D341Med (cell line): ENCODE data around the gene GABRG3.

ENCODE experiments used
- DNase-seq: peaks from one replicate; pipeline ENCODE4 v3.0.0; 2012; ENCODE audit warnings: low spot score

The GABRG3 gene

DNA sequence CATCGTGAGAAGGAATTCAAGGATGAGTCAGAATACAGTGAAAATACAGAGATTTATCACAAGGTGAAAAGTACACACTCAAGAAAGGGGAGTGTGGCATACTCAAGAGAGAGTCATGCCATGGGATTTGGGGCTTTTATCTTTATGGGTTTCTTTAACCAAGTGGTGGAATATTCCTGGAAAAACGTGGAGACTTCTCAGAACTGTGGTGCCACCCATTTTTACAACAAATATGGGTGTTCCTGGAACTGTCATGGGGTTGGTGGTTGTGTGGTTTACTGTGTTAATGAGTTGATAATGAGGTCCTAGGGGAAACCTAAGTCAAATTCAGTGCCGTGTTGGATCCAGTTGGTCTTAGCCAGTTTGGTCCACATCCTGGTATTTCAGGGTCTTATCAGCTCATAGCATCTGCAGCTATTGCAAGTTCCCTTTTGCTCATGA is 497.2 kb downstream of the GABRG3 start:
- no peak for DNase-seq

DNA sequence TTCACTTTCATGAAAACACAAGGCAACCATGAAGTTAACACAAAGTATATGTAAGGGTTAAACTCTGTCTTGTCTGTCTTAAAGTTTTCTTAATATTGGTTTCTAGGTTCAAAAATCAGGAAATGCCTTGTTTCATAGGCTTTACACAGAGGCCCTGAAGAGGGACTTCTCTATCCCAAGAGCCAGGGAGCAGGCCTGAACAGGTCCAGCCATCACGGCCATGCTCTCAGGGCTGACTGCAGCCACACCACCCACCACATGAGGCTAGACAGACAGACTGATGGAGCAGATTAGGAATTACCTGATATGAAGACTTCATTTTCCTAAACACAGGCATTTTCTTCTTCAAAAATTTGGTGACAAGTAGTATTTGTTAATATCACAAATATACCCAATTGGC is 502.9 kb downstream of the GABRG3 start:
- DNase-seq, result no peak

DNA sequence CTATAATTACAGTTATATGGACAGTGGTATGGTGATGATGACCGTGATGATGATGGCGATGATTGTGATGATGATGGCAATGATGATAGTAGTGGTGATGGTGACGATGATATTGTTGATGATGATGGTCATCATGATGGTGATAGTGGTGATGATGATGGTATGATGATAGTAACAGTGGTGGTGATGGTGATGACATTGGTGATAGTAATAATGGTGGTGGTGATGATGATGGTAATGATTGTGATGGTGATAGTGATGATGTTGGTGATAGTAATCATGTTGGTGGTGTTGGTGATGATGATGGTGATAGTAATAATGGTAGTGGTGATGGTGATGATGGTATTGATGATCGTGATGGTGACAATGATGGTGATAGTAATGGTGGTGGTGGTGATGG is 504.4 kb downstream of the GABRG3 start:
- DNase-seq, result no peak

DNA sequence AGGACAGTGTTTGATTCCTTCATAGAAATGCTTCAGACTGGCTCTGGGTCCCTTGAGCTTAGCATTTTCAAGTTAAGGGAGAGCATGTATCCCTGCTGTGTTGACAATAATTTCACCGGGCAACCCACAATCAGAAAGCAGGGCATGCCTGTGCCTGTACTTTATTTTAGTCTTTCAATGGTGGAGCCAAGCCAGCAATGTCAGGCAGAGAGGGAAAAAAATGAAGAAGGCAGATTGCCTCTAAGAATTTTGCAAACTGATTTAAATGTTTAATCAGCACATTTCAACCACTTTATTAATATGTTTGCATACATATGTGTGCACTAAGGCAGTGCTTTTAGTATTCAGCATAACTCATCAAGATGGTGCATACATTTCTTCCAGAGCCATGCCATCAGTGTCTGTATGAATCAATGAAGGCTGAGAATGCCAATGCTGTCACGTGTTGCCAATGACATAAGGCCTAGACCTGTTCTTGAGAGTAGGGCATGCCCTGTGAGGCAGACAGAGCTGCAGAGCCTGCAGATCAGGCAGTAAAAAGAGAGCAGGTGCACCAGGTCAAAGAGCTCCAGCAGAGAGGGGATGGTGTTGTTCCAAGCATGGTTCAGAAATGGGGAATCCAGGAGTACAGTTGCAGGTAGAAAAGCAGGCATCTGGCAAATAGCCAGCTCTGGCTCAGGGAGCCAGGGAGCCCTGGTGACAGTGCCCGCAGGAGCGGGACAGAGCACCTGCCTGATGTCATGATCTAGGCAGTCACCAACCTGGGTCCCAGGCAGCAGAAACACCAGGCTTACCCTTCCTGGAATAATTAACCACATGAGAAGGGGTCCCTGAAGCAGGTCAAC is 508.5 kb downstream of the GABRG3 start:
- DNase-seq, result no peak

DNA sequence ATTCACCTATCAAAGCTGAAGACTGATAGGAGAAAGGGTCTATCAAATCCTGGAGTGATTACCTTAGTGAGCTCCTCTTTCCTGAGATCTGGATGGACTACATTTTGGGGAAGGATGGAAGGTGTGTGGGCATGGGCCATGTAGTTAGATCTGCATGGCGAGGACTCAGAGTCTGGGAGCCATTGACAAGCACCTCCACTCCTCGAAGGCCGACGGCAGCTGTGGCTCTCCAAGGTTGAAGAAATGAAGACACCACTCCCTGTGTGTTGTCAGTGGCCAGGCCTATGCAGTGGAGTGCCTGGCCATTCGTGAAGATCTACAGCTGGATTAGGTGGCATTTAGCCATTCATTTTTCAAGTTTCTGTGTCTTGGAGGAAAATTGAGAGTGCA is 509.2 kb downstream of the GABRG3 start:
- DNase-seq, result no peak

DNA sequence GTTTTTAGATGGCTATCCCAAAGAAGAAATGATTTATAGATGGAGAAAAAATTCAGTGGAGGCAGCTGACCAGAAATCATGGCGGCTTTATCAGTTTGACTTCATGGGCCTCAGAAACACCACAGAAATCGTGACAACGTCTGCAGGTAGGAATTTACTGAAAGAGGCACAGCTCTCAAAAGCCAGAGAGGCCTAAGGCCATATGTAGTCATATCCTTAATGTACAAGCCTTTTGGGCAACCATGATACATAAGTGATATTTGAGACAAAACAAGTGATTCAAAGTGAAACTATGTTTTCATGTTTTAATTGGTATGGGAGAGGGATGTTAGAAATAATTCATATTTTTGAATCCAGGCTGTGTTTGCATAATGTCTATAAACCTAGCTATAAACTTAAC is 509.7 kb downstream of the GABRG3 start:
- no peak for DNase-seq

DNA sequence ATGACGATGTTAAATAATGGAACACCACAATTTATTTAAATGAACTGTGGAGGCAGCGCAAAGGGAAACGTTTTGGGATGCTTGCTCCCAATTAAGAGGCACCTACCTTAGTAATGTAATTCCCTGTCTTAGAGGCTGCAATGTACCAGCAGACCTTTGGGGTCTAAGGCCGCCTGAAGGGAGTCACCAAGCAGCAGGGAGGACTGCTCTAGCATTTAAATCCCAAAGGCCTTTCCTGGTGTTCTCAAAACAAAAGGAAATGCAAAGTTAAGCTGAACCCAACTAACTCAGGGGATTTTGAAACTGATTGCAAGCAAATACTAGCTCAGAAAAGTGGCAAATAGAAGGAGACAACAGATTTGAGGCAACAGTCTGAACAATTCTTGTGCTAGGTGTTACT is 510.8 kb downstream of the GABRG3 start:
- DNase-seq, result no peak

DNA sequence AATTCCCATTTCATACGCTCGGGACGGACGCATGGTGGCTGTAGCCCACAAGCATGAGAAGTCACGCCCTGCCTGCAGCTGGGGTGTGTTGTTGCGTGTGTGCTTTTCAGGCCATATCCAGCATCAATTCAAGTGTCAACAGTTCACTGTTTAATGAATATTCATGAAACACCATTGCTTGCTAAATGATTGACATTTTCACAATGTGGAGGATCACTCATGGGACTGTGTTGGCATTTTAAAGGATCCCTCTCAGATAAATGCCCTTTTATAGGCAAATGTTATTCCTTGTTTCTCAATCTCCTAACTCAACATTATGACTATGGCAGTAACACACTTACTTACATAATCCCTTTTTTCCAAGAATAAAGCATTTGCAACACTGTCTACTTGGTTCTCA is 511.3 kb downstream of the GABRG3 start:
- DNase-seq, result no peak

DNA sequence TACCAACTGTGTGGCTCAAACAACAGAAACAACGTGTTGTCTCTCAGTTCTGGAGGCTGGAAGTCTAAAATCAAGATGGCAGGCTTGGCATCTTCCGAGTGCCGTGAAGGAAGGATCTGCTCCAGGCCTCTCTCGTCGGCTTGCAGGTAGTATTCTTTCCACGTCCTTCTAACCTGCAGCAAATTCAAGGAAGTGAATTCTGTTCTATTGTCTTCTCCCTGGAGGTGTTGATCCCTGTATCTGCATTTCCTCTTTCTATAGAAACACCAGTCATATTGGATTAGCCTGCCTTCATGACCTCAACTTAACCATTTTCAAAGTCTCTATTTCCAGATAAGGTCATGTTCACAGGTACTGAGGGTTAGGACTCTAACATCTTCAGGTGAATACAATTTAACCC is 512.1 kb downstream of the GABRG3 start:
- no peak for DNase-seq

DNA sequence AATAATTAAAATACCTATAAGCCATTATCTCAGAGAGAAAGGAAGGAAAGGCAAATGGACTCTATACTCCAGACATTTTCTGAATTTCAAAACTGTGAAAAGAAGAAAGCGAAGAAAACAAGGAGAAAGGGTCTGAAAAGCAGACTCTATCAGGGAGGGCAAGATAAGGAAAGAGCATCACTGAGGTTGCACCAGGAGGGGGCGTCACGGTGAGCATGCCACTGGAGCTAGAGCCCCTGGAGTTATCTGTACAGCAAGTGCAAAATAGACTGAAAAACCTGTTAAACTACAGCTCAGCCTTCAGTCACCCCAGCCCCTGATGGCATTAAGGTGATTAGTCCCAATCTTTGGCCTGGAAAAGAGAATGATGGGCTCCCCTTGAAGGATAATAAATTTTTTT is 514.3 kb downstream of the GABRG3 start:
- DNase-seq, result no peak

DNA sequence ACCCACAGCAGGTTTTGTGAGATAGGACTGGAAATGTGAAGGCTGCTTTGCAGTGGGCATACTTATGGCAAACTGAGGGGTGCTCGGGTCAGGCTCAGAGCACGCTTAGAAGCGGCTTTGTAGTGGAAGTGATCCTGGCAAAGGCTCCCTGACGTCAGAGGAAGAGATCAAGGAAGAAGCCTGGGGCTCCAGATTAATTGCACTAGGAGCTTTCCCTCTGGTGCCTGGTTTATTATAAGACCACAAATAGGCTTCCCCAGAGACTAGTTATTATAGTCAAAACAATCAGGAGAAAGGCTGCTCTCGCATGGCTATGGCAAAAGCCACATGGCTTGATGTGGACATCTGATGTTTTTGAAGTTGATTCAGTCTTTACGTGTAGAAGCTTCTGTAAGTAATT is 515.1 kb downstream of the GABRG3 start:
- DNase-seq, result peak; percentile 85

DNA sequence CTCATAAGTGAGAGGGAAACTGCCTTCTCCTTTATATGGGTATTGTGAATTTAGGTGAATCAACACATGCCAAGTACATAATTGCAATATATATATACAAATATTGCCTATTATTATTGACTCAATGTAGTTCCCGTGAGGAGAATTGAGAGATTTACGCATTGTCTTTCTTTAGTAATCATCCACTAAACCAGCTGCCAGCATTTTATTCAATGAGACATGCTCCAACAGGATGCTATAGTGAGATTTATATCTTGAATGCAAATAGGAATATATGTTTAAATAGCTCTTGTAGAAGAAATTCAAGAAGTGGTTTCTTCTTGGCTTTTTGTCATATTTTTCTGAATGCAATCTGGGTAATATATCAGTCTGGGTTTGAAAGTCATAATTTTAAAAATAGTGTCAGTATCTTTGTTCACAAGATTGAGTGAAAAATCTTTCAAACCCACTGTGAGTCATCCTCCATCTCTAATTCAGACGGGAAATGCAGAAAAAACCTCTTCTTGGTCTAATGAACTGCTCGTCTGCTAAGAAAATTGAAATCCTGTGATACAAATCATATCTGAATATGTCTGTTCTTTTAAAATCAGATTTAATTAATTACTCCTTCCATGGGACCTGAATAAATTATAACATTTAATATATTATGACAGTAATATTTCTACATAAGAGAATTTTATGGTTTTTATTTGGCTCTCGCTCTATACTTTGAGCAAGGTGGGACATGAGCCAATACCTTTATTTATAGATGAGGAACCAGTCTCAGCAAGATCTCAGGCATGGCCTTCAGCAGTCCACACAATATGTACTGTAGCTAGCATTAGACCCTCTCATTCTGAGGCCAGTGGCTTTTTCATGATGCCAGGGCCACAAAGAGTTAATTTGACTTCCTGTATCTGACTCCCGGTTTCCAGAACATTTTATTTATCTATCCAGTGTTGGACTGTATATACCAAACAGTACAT is 516.0 kb downstream of the GABRG3 start:
- DNase-seq, result no peak

DNA sequence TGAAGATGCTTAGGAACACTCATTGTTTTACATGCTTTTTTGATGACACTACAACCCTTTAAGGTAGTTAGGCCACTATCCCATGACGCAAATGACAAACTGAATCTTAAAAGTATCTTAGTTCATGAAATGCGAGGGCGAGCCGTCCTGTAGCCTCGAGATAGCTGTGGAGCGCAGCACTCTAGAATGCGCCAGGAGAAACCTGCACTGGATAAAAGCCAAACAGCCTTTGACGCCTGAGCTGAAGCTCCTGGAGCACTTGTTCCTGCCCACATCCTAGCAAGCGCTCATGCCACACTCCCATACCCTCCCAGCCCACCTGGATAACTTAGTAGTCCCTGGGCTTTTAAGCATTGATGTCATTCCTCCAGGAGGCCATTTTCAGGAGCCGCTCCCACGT is 516.9 kb downstream of the GABRG3 start:
- no peak for DNase-seq

DNA sequence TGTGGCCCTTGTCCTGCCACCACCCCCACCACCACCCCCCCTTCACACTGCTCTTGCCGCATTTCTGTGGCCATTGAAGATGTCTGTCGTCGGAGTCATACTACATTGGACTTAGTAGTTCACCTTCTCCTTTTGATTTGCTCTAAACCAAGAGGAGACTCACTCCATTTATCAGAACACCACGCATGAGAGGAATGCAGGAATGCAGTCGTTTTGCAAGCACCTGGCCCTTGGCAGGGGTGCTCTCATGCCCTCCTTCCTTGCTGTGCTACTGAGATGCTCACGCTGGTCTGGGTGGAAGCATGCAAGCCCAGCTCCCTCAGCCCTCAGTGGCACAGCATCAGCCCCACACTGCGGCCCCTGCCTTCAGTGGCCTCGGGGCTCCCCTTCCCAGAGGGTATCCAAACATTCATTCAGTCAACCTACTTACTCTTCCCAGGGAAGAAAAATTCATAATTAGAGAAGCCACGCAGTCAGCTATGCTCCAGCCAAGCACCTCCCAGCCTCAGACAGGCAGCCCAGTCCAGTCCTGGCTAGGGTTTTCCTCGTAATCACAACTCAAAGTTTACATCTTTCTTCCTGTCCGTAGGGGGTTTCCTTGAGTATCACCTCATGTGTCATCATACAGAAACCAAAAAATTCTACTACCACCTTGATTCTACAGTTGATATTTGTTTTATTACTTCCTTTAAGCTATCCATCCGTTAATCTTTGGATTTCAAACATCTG is 520.0 kb downstream of the GABRG3 start:
- no peak for DNase-seq

DNA sequence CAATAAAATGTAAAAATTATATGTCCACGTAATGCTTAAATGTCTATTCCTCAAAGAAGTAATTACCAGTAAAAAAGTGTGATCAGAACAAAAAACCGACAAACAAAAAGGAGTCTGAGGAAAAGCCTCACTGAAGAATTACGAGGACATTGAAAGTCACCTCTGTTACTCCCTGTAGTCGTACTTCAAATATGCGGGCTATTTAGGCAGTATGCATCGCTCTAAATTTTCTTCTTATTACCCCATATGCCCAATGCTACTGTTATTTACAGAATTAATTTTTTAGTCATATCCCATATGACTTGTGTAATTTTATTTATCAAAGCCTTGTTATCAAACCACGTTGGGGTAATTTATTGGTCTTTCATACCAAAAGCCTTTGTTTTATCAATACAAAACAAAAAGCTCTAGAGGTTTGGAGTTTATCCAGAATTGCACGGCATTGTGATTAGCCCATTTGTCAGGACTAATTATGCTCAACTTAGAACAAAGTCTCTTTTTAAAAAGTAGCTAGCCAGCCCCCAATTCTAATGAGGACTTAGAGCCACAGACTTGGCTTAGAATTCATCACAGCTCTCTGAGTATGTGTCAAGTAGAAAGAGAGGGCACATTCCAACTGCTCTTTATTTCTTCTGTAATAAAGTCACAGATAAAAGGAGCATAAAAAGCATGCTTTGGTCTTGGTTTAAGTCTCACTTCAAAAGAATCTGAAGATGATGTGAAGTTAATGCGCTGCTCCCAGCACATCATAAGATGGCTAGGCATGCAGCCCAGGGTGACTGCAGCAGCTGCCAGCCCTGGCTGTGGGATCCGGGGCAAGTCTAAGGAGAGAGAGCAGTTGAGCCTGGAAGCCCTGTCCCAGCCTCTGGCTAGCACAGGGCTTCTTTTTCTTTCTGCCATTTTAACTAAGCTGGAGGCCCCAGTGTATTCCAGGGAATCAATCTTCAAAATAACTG is 521.0 kb downstream of the GABRG3 start:
- DNase-seq, result no peak

DNA sequence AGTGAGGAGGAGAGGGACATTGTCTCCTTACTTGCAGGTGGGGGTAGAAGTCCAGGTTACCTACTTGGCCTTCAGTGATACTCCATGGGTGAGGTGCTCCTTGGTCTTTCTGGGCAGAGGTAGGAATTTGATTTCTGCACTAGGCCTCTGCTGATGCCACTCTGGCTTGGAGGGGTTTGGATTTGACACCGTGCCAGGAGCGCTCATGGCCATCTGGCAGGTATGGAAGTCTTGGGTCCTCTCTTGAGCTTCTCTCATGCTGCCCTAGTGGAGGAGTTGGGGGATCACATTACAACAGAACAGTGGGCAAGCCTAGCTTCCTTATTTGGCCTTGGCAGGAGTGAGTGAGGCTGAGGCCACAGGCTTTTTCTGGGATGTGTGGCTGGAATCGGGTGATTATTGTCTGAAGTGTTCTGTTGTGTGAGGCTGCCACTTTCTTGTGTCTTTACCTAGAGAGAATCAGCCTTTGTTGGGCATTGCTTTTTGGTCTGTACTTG is 525.0 kb downstream of the GABRG3 start:
- DNase-seq, result no peak

DNA sequence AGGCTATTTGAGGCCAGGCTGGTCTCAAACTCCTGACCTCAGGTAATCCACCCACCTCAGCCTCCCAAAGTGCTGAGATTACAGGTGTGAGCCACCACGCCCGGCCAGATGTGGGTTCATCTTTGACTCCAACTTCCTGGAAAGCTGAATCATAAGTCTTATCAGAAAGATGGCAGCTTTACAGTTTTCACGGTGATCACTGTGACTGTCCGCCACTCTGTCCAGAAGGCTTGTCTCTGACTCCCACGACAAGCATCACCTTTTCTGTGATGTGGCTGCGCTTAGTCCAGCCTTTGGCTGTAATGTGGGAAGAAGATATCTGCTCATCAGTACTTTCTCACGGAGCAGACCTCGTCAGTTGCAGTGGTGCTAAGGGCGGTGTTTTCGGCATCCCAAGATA is 527.7 kb downstream of the GABRG3 start:
- DNase-seq, result no peak

DNA sequence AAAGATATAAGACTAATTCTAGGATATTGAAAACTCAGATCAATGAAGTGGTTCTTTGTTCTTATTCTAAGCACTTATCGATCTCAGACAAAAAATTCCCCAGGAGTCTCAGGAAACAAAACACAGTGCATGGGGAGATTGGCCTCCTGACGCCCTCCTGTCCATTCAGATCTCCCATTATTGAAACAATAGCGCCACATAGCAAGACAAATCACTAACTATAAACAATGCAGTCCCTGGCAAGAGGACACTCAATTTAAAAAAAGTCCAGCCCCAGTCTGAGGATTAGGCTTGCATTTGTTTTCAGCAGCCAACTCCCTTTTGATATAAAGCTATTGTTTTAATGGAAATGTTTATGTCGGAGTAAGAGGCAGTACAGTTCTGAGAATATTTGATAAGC is 528.2 kb downstream of the GABRG3 start:
- no peak for DNase-seq

DNA sequence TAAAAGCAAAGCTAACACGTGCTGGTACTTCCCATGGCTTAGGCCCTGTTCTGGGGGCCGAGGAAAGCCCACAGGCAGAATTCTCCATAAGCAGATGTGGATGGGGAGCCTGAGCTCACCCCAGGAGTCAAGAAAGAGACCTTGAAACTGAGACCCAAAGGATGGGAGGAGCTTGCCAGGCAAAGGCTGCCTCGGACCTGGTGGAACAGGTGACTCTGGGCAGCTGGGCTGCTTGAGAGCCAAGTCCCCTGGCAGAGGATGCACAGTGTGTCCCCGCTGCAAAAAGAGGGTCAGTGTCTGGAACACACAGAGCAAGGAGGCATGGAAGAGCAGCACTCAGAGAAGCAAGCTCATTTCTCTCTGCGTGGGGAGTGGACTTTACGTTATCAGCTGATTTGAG is 528.7 kb downstream of the GABRG3 start:
- DNase-seq, result no peak

DNA sequence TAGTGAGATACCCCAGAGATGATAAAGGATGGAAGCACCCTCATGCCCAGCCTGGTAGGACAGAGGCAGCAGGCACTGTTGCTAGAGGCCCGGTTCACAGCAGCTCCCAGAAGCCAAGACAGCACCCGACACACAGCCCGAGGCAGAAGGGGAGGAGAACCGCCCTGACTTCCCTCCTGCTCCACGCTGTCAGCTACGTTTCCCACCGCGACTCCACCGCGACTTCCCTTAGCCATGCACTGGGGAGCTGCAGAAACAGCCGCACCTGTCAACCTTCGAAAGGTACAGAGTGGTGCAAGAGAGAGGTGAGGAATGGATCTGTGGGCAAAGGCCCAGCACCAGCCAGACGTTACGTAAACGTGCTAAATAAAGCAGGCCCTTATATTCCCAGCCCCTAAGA is 529.2 kb downstream of the GABRG3 start:
- DNase-seq, result no peak

DNA sequence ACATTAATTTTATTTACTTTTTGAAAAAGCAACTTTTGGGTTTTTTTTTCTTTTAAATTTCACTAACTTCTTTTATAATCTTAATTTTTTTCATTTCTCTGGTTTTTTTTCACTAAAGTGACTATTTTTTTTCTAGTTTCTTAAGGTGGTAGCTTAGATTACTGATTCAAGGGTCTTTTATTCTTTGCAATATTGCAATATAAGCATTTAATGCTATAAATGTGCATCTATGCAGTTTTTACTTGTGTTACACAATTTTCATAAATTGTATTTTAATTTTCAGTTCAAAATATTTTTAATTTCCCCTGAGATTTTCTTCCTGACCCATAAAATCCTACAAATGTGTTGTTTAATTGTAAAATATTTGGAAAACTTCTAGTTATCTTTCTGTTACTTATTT is 535.8 kb downstream of the GABRG3 start:
- no peak for DNase-seq
